Heart left ventricle (tissue), 13 donors: ENCODE measurements around the gene SCGB1D4.

Experiments
- CTCF ChIP-seq, 12 donors: fragments of 200-600 bp; sonication (generic) in 4 of 12; IDR thresholded peaks; one replicate each; pipeline versions ENCODE4 v1.5.0 to v1.8.0; 2018 to 2022; ENCODE audit warnings: antibody characterized with exemption in 12 of 12, mild to moderate bottlenecking in 5 of 12
- POLR2A ChIP-seq, 2 donors: fragments of 450-650 bp; IDR thresholded peaks; one replicate each; pipeline ENCODE4 v1.6.1; 2017; ENCODE audit warnings: antibody characterized with exemption in 2 of 2, mild to moderate bottlenecking in 2 of 2, moderate library complexity in 2 of 2
- donor health status: ischemic (EF 13 %, LVEDD 7.1; RV severe dilation, severe dysfunction).
- donor health status: DM: no; HTN: yes; CAD: no.
- donor health status: DM: no; HTN: no; CAD: no.
- donor health status: ischemic (EF 25% LVEDD 6.9; RV normal size, moderate dysfunction).
- donor health status: ischemic (EF 25% LVEDD 5.7; RV mildly dilated, moderate dysfunction).
- donor health status: ischemic (EF 35%, LVEDD 5.7; RV mildly dilated, moderate dysfunction).
- donor health status: nonischemic (EF 11% LVEDD 7.7; RV severe dilation, severe dysfunction).
- donor health status: DM: yes; HTN: yes; CAD: no.
- donor health status: PGD.
- donor health status: ischemic (EF 29% LVEDD 5.4; RV normal size, mild dysfunction).
- donor health status: nonischemic (EF 23%, LVEDD 6.1; RV moderate dilation, normal function).

GRCh38 chr11:62264004-62264403 is 34.9 kb downstream of the SCGB1D4 start:
- no peak for TF ChIP-seq CTCF (IDR thresholded peaks at IDR 0.05)
- no peak for TF ChIP-seq POLR2A (IDR thresholded peaks at IDR 0.05)
